ENCODE results near the gene RAG2. TPM values are rescaled to one million over a fixed set of nuclear protein-coding genes. Genes with fewer than 3 reads are reported as not detected.

The RAG2 gene
- total RNA-seq, 1 donor from 2014 or later: not detected

DNA sequence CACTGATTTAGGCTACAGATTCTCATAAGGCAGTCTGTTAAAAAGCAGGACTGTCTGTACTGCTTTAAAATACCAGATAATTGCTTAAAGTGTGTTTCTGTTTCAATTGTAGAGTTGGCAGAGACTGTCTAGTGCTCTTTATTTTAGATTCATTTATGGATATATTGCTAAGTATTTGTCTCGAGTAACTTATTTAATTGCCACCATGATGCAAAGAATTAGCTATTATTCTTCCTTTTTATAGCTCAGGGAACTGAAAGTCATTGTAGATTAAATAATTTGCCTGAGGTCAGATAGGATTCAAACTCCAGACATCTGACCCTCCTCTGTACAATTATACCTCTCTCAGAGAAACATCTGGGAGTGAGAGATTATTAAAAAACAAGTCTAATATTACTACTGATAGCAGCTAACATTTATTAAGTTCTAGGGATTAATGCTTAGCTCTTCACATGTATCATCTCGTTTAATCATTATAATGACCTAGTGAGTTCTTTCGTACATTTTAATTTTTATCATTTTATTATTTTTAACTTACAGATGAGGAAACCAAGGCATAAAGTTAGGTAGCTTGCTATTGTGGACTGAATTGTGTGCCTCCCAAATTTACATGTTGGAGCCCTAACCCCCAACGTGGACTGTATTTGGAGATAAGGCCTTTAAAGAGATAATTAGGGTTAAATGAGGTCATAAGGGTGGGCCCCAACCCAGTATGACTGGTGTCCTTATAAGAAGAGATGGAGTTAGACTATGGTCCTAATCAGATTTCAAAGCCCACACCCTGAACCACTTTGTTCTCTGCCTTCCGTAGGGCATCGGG, 19.7 kb upstream of the RAG2 start:
- H3K27ac Mint-ChIP-seq: no peak overlapping the region
- H3K4me3 Mint-ChIP-seq (ENCODE audit: low read depth): no peak overlapping the region
- intact Hi-C loops (cut with micrococcal nuclease): no loop called here
- H3K36me3 Mint-ChIP-seq (ENCODE audit: low read depth): no peaks in the 10 kb centered on the region
- DNase-seq (ENCODE audit: low spot score): no peak
- no peaks in the 10 kb centered on the region for H3K4me1 Mint-ChIP-seq (ENCODE audit: low read depth)
- H3K9me3 Mint-ChIP-seq: no peaks in the 10 kb centered on the region
- peaks cover 14% of the 10 kb centered on the region for H3K27me3 Mint-ChIP-seq (ENCODE audit: low read depth)

DNA sequence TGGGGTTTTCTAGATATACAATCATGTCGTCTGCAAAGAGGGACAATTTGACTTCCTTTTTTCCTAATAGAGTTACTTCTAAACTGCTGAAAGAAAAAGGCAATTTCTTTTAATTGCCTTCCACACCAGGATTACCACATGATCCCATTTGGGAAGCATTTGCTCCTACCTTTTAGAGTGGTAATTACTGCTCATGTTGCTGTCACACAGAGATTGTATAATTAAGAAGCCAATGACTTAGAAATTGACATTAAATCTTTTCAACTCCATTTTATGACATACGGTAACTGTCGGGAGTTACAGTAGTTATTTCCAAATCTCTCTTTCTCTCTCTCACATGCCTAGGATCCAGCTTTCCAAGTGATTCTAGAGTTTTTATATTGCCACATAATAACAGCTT, 17.8 kb upstream of the RAG2 start:
- intact Hi-C loops (cut with micrococcal nuclease): no loop called here
- Mint-ChIP-seq H3K4me1 (ENCODE audit: low read depth) (no peaks in the 10 kb centered on the region), H3K9me3 (no peaks in the 10 kb centered on the region), H3K27ac (no peak overlapping the region), H3K36me3 (ENCODE audit: low read depth) (no peaks in the 10 kb centered on the region), H3K4me3 (ENCODE audit: low read depth) (no peak overlapping the region), H3K27me3 (ENCODE audit: low read depth) (peaks cover 8% of the 10 kb centered on the region)
- no peak for DNase-seq (ENCODE audit: low spot score)

DNA sequence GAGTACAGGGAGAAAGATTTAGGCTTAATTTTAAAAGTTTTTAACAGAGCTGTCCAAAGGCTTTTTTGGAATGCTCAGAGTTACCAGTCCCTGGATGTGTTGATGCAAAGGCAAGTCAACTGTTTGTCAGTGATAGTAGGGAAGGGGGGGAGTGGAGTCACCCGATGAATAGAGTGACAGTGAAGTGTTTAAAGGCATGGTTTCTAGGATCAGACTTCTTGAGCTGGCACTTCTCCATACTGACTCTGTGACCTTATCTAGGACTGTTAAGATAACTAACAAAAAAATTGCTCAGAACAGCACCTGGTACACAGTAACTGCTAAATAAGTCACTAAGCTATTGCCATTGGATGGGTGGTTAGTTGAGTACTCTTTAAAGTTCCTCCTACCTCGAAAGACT, 11.3 kb upstream of the RAG2 start:
- H3K4me3 Mint-ChIP-seq (ENCODE audit: low read depth): no peak overlapping the region
- intact Hi-C loops (cut with micrococcal nuclease): no loop called here
- H3K27ac Mint-ChIP-seq: no peak overlapping the region
- H3K27me3 Mint-ChIP-seq (ENCODE audit: low read depth): peaks cover 4% of the 10 kb centered on the region
- no peak for DNase-seq (ENCODE audit: low spot score)
- no peaks in the 10 kb centered on the region for H3K9me3 Mint-ChIP-seq
- no peaks in the 10 kb centered on the region for H3K36me3 Mint-ChIP-seq (ENCODE audit: low read depth)
- H3K4me1 Mint-ChIP-seq (ENCODE audit: low read depth): peaks cover 5% of the 10 kb centered on the region

DNA sequence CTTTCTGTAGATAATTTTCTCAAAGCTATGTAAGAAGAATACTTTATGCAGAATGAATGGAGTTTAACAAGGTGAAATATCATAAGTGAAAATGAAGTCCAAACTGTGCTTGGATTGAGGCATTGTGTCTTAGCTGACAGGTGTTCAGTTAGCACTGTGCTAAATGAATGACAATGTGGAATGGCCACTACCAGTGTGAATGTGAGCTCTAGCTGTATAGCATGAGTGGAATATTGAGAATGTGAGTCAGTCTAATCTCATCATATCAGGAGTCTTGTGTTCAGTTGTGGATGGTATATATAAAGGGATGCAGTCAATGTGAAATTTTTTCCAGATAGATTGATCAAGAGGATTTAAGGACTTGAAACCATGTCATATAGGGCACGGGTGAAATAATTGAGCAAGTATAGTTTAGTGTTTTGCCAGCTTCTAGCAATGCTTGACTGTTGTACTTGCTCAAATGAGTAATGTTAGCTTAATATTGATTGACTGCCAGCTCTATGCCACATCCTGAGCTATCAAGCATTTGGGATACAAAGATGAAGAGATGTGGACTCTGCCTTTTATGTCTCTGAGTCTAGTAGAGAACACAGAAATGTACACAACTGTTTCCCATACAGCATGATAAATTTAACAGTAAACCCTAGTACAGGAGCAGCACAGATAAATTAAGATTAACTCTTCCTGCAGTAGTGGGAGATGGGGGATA, 10.6 kb upstream of the RAG2 start:
- Mint-ChIP-seq H3K27me3 (ENCODE audit: low read depth) (peaks cover 9% of the 10 kb centered on the region), H3K27ac (no peak overlapping the region), H3K36me3 (ENCODE audit: low read depth) (no peaks in the 10 kb centered on the region), H3K4me1 (ENCODE audit: low read depth) (peaks cover 5% of the 10 kb centered on the region), H3K4me3 (ENCODE audit: low read depth) (no peak overlapping the region), H3K9me3 (no peaks in the 10 kb centered on the region)
- DNase-seq (ENCODE audit: low spot score): no peak
- intact Hi-C loops (cut with micrococcal nuclease): no loop called here

DNA sequence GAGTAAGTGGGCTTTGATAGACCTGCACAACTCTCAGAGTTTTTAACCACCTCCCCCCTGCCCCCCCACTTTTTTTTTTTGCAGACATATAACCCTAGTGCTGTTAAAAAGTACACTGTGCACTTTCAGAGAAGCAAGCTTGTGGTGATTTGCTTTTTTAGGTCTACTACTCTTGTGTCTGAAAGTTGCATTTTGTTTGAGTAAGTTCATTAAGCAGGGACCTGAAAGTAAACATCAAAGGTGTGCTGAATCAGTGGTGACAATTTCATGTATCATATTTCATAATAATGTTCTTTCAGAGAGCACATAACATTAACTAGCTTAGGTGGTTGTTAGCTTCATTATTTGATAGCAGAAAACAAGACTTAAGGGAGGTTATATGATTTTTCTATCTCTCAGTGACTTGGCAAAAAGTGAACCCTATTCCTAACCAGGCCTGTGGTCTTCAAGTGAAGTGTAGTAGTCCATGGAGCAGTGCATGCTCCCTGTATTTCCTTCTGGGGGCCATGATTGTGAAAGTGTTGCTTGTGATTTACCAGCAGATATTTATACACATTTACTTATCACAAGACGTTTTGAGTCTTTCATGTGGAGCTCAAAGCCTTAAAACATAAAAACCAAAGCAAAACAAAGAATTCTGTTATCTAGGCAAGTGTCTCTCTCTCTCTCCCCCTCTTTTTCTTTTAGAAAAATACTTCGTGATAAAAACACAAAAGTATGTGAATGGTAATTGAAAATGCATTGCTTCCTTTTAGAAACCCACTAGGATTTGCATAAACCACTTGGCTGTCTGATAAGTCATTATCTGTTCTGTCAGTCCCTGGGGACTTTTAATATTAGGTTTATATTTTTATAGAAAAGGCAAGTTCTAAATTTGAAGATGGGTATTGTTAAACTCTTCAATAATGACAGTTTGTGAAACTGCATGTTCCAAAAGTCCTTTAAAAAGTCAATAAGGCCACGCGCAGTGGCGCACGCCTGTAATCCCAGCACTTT, 7.5 kb upstream of the RAG2 start:
- H3K4me3 Mint-ChIP-seq (ENCODE audit: low read depth): no peak overlapping the region
- H3K27ac Mint-ChIP-seq: no peak overlapping the region
- H3K4me1 Mint-ChIP-seq (ENCODE audit: low read depth): peaks cover 5% of the 10 kb centered on the region
- no peaks in the 10 kb centered on the region for H3K9me3 Mint-ChIP-seq
- DNase-seq (ENCODE audit: low spot score): no peak
- peaks cover 24% of the 10 kb centered on the region for H3K27me3 Mint-ChIP-seq (ENCODE audit: low read depth)
- H3K36me3 Mint-ChIP-seq (ENCODE audit: low read depth): no peaks in the 10 kb centered on the region
- intact Hi-C loops (cut with micrococcal nuclease): no loop called here

DNA sequence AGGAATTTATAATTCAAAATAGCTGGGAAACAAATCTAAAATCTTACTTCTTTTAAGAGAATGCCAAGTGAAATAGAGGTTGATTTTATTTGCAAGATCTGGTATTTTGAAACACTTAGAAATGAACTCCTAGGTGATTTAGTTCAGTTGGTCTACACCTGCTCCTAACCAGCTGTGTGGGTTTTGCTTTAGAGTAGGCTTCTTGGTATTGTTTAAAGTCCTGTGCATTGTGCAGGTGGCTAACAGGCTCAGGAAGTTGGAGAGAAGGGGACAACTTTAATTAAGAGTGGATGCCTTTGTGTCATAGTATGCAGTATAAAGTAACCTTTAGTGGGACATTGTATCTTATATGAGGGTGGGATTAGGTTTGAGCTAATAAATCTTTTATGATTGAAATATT, 4.1 kb upstream of the RAG2 start:
- H3K27me3 Mint-ChIP-seq (ENCODE audit: low read depth): peaks cover 25% of the 10 kb centered on the region
- DNase-seq (ENCODE audit: low spot score): no peak
- H3K4me3 Mint-ChIP-seq (ENCODE audit: low read depth): no peak overlapping the region
- H3K36me3 Mint-ChIP-seq (ENCODE audit: low read depth): no peaks in the 10 kb centered on the region
- peaks cover 5% of the 10 kb centered on the region for H3K4me1 Mint-ChIP-seq (ENCODE audit: low read depth)
- no peak overlapping the region for H3K27ac Mint-ChIP-seq
- intact Hi-C loops (cut with micrococcal nuclease): no loop called here
- H3K9me3 Mint-ChIP-seq: no peaks in the 10 kb centered on the region

DNA sequence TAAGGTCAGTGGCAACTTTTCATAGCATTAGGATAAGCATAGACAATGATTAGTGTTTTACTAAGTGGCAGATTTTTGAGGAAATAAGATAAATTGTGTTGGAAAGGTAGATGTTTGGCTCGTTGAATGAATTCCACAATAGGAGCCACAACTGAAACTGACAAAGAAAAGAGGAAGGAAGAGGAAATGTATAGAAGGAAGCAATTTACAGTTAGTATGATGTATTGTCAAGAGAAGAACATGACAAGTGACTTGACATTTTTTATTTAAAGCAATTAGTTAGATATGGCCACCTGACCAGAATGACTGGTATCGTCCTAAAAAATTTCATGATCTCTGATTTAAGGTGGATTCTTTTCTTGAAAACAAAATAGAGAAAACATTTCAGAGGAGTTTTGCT, 3.1 kb upstream of the RAG2 start:
- DNase-seq (ENCODE audit: low spot score): no peak
- no peaks in the 10 kb centered on the region for H3K36me3 Mint-ChIP-seq (ENCODE audit: low read depth)
- H3K4me3 Mint-ChIP-seq (ENCODE audit: low read depth): no peak overlapping the region
- no peaks in the 10 kb centered on the region for H3K9me3 Mint-ChIP-seq
- H3K27me3 Mint-ChIP-seq (ENCODE audit: low read depth): peaks cover 25% of the 10 kb centered on the region
- intact Hi-C loops (cut with micrococcal nuclease): no loop called here
- H3K4me1 Mint-ChIP-seq (ENCODE audit: low read depth): peaks cover 5% of the 10 kb centered on the region
- H3K27ac Mint-ChIP-seq: no peak overlapping the region

DNA sequence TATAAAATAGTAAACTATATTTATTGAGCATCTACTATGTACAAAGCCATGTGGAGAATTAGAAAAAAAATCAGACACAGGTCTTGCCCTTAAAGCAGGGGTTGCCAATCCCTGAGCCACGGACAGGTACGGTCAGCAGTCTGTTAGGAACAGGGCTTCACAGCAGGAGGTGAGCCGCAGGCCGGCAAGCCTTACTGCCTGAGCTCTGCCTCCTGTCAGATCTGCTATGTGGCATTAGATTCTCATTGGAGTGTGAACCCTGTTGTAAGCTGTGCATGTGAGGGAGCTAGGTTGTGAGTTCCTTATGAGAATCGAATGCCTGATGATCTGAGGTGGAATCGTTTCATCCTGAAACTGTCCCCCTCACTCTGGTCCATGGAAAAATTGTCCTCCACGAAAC, 2.1 kb upstream of the RAG2 start:
- H3K4me3 Mint-ChIP-seq (ENCODE audit: low read depth): no peak overlapping the region
- no peak for DNase-seq (ENCODE audit: low spot score)
- H3K9me3 Mint-ChIP-seq: no peaks in the 10 kb centered on the region
- intact Hi-C loops (cut with micrococcal nuclease): no loop called here
- H3K36me3 Mint-ChIP-seq (ENCODE audit: low read depth): no peaks in the 10 kb centered on the region
- H3K27ac Mint-ChIP-seq: no peak overlapping the region
- H3K4me1 Mint-ChIP-seq (ENCODE audit: low read depth): no peaks in the 10 kb centered on the region
- H3K27me3 Mint-ChIP-seq (ENCODE audit: low read depth): peaks cover 27% of the 10 kb centered on the region

DNA sequence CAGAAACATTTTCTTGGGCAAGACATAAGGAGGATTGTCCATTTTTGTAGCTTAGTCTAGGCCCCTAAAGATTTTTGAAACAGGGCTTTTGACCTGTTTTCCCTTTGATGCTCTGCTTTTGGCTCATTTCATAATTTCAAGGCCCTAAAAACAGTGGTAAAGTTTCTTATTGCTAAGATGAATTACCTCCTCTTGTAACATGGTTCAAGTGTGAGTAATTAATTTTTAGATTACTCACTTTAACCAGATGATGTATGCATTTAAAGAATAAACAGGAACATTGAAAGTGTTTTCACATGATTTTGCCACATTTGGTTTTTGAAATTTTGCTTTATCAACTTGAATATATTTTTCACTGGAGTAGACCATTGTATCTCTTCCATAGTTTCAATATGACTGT, 1.2 kb downstream of the RAG2 start:
- Mint-ChIP-seq H3K4me1 (ENCODE audit: low read depth) (peaks cover 6% of the 10 kb centered on the region), H3K36me3 (ENCODE audit: low read depth) (no peaks in the 10 kb centered on the region), H3K27ac (no peak overlapping the region), H3K9me3 (no peaks in the 10 kb centered on the region), H3K27me3 (ENCODE audit: low read depth) (peaks cover 33% of the 10 kb centered on the region), H3K4me3 (ENCODE audit: low read depth) (no peak overlapping the region)
- DNase-seq (ENCODE audit: low spot score): no peak
- intact Hi-C loops (cut with micrococcal nuclease): no loop called here

DNA sequence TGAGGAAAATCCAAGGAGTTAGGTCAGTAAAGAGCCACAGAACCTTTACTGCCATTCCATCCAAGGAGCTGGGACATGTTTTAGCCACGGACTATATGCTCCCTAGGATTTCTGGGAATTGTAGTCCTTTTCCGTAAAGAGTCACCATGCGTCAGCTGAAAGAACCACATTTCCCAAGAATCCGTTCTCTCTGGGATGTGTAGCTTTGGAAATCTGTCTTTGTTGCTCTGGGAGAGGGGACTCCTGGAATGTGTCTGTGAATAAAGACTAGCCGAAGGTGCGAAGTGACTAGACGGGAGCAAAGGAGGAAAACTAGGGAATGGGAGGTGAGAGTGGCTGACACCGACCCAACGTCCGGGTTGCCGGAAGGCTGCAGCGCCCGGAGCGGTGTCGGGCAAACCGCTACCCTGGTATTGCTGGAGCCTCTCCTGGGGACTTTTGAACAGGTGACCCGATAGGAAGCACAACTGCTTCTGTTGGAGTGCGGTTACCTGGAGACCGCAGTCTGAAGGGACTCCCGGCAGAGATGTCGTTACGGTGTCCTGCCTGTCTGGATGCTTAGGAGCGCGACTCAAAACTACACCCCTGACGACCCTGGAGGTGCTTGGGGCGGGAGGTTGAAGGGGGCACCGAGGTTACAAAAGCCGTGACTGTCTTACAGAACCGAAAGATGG, 3.6 kb downstream of the RAG2 start, which contains the start of gene IFTAP:
Gene IFTAP (plus strand): TSS at position 187 of the 674 bp plus-strand sequence. CDS start 15,602 bp downstream, outside the sequence.
- H3K4me1 Mint-ChIP-seq (ENCODE audit: low read depth): peaks cover 6% of the 10 kb centered on the region
- H3K36me3 Mint-ChIP-seq (ENCODE audit: low read depth): no peaks in the 10 kb centered on the region
- no peaks in the 10 kb centered on the region for H3K9me3 Mint-ChIP-seq
- no peak within 1 kb of the TSS for H3K27ac Mint-ChIP-seq
- H3K4me3 Mint-ChIP-seq (ENCODE audit: low read depth): peak within 1 kb of the TSS; percentile 86
- no peak for DNase-seq (ENCODE audit: low spot score)
- intact Hi-C loops (cut with micrococcal nuclease): no loop called here
- peaks cover 42% of the 10 kb centered on the region for H3K27me3 Mint-ChIP-seq (ENCODE audit: low read depth)

DNA sequence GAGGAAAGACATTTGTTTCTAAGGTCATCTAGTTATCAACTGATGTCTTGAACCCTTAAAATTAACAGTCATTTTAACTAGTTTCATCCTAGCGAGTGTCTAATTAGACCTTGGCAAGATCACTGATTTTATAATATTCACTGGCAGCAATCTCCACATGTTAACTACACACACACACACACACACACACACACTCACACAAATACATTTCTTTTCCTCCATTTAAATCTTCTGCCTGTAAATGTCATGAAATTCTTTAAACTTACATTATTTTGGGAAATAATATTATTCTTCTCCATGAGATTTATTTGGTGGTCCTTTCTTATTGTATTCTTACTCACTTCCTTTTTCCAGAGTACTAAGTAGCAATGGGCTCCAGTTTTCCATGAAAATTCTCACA, 6.6 kb downstream of the RAG2 start:
- intact Hi-C loops (cut with micrococcal nuclease): no loop called here
- DNase-seq (ENCODE audit: low spot score): no peak
- Mint-ChIP-seq H3K4me1 (ENCODE audit: low read depth) (peaks cover 6% of the 10 kb centered on the region), H3K36me3 (ENCODE audit: low read depth) (no peaks in the 10 kb centered on the region), H3K4me3 (ENCODE audit: low read depth) (no peak overlapping the region), H3K9me3 (no peaks in the 10 kb centered on the region), H3K27me3 (ENCODE audit: low read depth) (peaks cover 51% of the 10 kb centered on the region), H3K27ac (no peak overlapping the region)

DNA sequence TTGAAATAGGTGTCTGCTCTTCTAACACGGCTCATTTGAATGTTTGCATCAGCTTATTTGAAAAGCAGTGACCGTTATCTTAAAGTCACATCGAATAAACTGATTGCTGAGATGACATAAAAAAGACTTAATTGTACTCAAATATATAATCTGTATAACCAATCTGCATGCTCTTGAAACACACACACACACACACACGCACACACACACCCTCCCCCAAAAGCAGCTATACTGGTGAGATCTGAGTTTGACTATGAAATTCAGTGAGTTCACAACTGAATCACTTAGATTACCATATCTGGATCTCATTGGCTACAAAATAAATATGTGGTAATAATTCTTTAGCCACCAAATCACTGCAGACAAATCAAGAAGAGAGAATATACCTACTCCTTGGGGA, 7.5 kb downstream of the RAG2 start:
- no peak for DNase-seq (ENCODE audit: low spot score)
- Mint-ChIP-seq H3K27ac (no peak overlapping the region), H3K27me3 (ENCODE audit: low read depth) (peaks cover 50% of the 10 kb centered on the region), H3K9me3 (no peaks in the 10 kb centered on the region), H3K4me1 (ENCODE audit: low read depth) (peaks cover 6% of the 10 kb centered on the region), H3K4me3 (ENCODE audit: low read depth) (no peak overlapping the region), H3K36me3 (ENCODE audit: low read depth) (no peaks in the 10 kb centered on the region)
- intact Hi-C loops (cut with micrococcal nuclease): no loop called here

Data from activated T-helper 2 cell treated with anti-CD3 and anti-CD28 coated beads, Interferon-gamma antibody, Interleukin-2, Interleukin-4, amounts not matched to agents 10 μg/mL and 5 μg/mL and 100 μg/mL, durations not matched to agents 14 hours and 24 hours and 36 hours (primary cell).